ENCODE results near the gene PDE3B. TPM values are rescaled to one million over a fixed set of nuclear protein-coding genes. Genes with fewer than 3 reads are reported as not detected.

The PDE3B gene
- total and polyA plus RNA-seq, 9 of the 15 experiments (the other 6 are each of a cell fraction or from before 2014, with no cell fraction given), result 2.3 to 22.5 (median 12.2) TPM

DNA sequence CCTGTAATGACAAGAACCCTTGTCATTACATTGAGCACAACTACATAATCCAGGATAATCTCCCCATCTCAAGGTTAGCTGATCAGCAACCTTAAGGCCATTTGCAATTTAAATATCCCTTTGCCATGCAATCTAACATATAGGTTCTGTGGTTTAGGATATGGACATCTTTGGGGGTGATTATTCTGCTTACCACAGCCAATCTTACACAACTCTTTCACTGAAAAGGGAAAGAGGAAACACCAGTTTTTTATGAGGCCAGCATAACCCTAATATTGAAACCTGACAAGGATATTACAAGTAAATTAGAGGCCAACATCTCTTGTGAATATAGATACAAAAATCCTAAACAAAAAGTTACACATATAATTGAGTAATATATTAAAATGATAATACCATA is 169.9 kb downstream of the PDE3B start (continued):
- TF ChIP-seq ZZZ3 (IDR thresholded peaks at IDR 0.05) (no peak), ZNF121 (CRISPR knock-in tag; conservative IDR thresholded peaks at IDR 0.05) (no peak)

DNA sequence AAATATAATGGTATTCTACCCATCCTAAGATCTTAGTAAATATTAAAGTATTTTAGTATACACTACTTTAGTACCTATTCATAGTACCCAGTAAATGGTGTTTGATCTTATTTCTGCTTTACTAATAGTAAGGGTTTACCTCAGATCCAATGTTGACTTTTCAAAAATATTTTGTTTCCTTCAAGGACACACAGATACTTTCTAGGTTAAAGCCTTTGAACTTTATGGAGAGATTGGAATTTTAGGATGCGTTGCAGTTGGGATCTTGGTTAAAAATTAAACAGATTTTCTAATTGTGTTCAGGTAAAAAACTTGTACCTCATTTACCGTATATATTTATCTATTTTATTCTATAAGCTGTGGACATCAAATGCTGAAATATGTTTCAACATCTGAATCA is 175.2 kb downstream of the PDE3B start:
- intact Hi-C loops (cut with micrococcal nuclease) (no loop called here), in situ Hi-C loops (cut with MboI) (no loop called here)
- Histone ChIP-seq H3K9me3 (replicated peaks; ENCODE audit: control insufficient read depth, insufficient read depth, low read depth, low read length) (no peaks in the 10 kb centered on the region), H3K9me1 (ENCODE audit: control insufficient read depth, insufficient read depth, low read length) (no peaks in the 10 kb centered on the region), H4K20me1 (replicated peaks; ENCODE audit: control insufficient read depth, insufficient read depth, low read length) (no peaks in the 10 kb centered on the region), H3K4me2 (ENCODE audit: insufficient read depth, low read length) (no peak overlapping the region), H3K4me3 (no peak overlapping the region), H3K4me1 (replicated peaks in 1 of 2; ENCODE audit: control insufficient read depth in 2 of 2, insufficient read depth in 2 of 2, low read length in 2 of 2) (no peaks in the 10 kb centered on the region), H3K79me2 (ENCODE audit: control insufficient read depth, insufficient read depth, low read length) (no peaks in the 10 kb centered on the region), H3K36me3 (ENCODE audit: control insufficient read depth, insufficient read depth, low read length) (peaks cover 12% of the 10 kb centered on the region; the same call in 1 of the 3 replicates), H2AFZ (ENCODE audit: low read depth, low read length) (no peak overlapping the region), H3K27ac (ENCODE audit: extremely low read depth, low read depth, low read length) (no peak overlapping the region), H3K27me3 (ENCODE audit: control insufficient read depth in 2 of 2, insufficient read depth in 2 of 2, low read length in 2 of 2) (no peaks in the 10 kb centered on the region), H3K9ac (ENCODE audit: insufficient read depth in 1 of 2, low read depth in 2 of 2, low read length in 2 of 2) (no peak overlapping the region)
- WGBS (ENCODE audit: insufficient coverage, low coverage, missing lambda C conversion rate), result 95% methylated on average over 2 of the region's 2 CpGs
- FAIRE-seq, result no peak
- no peak for ATAC-seq
- DNase-seq (ENCODE audit: extremely low read depth in 1 of 4, low spot score in 3 of 4), result no peak
- BruUV-seq (replicated peaks), result no TSS peak
- POLR2A ChIA-PET, result no interaction called here
- TF ChIP-seq CHD1 (IDR thresholded peaks at IDR 0.05; ENCODE audit: low read length), result no peak
- TF ChIP-seq DIDO1 (tag; IDR thresholded peaks at IDR 0.05; ENCODE audit: low read depth), result no peak
- no peak for TF ChIP-seq ZFX (CRISPR knock-in tag; IDR thresholded peaks at IDR 0.05)
- TF ChIP-seq ZNF655 (CRISPR knock-in tag; IDR thresholded peaks at IDR 0.05), result no peak
- TF ChIP-seq DNMT1 (IDR thresholded peaks at IDR 0.05), result no peak
- TF ChIP-seq, protein P1, sequence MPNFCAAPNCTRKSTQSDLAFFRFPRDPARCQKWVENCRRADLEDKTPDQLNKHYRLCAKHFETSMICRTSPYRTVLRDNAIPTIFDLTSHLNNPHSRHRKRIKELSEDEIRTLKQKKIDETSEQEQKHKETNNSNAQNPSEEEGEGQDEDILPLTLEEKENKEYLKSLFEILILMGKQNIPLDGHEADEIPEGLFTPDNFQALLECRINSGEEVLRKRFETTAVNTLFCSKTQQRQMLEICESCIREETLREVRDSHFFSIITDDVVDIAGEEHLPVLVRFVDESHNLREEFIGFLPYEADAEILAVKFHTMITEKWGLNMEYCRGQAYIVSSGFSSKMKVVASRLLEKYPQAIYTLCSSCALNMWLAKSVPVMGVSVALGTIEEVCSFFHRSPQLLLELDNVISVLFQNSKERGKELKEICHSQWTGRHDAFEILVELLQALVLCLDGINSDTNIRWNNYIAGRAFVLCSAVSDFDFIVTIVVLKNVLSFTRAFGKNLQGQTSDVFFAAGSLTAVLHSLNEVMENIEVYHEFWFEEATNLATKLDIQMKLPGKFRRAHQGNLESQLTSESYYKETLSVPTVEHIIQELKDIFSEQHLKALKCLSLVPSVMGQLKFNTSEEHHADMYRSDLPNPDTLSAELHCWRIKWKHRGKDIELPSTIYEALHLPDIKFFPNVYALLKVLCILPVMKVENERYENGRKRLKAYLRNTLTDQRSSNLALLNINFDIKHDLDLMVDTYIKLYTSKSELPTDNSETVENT (CRISPR knock-in tag; IDR thresholded peaks at IDR 0.05), result no peak
- CTCF ChIA-PET (ENCODE audit: low intra/inter-chr PET ratio), result no interaction called here

All from K562 (cell line).